DOHH2 (cell line): ENCODE measurements around the gene DCAF15.

ENCODE experiments used
- H3F3A ChIP-seq: fragments of 200-600 bp; sonication (generic), shearing (Covaris generic); 2 replicates; pipeline ENCODE4 v1.6.0; 2016; ENCODE audit warnings: antibody characterized with exemption, mild to moderate bottlenecking; ENCODE audit not compliant: control insufficient read depth, insufficient read depth
- H3K27ac ChIP-seq: fragments of 200-600 bp; sonication (generic); 2 replicates; pipeline ENCODE4 v1.5.1; 2014; ENCODE audit warnings: low read depth, mild to moderate bottlenecking, low read length, moderate library complexity
- H3K27me3 ChIP-seq: fragments of 200-600 bp; sonication (generic); 2 replicates; pipeline ENCODE4 v1.6.1; 2014; ENCODE audit warnings: mild to moderate bottlenecking, low read length, mixed read lengths; ENCODE audit not compliant: control insufficient read depth
- H3K36me3 ChIP-seq: fragments of 200-600 bp; sonication (generic); 2 replicates; pipeline ENCODE4 v1.6.1; 2014; ENCODE audit warnings: mild to moderate bottlenecking, low read length, moderate library complexity, mixed read lengths; ENCODE audit not compliant: control insufficient read depth
- H3K4me1 ChIP-seq: fragments of 200-600 bp; sonication (generic); 2 replicates; pipeline ENCODE4 v1.6.1; 2014; ENCODE audit warnings: mild to moderate bottlenecking, low read length, mixed read lengths; ENCODE audit not compliant: control insufficient read depth
- H3K4me2 ChIP-seq: fragments of 200-600 bp; sonication (generic); 2 replicates; pipeline ENCODE4 v1.6.0; 2014; ENCODE audit warnings: mild to moderate bottlenecking, low read length, moderate library complexity
- H3K4me3 ChIP-seq: fragments of 200-600 bp; sonication (generic); 2 replicates; pipeline ENCODE4 v1.5.1; 2014; ENCODE audit warnings: mild to moderate bottlenecking, low read length, mixed read lengths
- H3K79me2 ChIP-seq: fragments of 200-600 bp; sonication (generic); 2 replicates; pipeline ENCODE4 v1.6.1; 2014; ENCODE audit warnings: mild to moderate bottlenecking, low read length, mixed read lengths; ENCODE audit not compliant: control insufficient read depth
- H3K9me2 ChIP-seq: fragments of 200-600 bp; sonication (generic); replicated peaks from 2 replicates; pipeline ENCODE4 v1.6.1; 2014; ENCODE audit warnings: mild to moderate bottlenecking, low read length, mixed read lengths; ENCODE audit not compliant: control insufficient read depth
- H3K9me3 ChIP-seq: fragments of 200-600 bp; sonication (generic); 2 replicates; pipeline ENCODE4 v1.6.1; 2014; ENCODE audit warnings: antibody characterized with exemption, low read length, mixed read lengths; ENCODE audit not compliant: control insufficient read depth, insufficient read depth
- H4K20me1 ChIP-seq: fragments of 200-600 bp; sonication (generic); 2 replicates; pipeline ENCODE4 v1.6.0; 2014; ENCODE audit warnings: low read depth, mild to moderate bottlenecking, antibody characterized with exemption, low read length, moderate library complexity; ENCODE audit not compliant: control insufficient read depth, insufficient read depth
- EZH2phosphoT487 ChIP-seq: fragments of 200-600 bp; sonication (generic); IDR thresholded peaks from 2 replicates; pipeline ENCODE4 v1.6.1; 2017; ENCODE audit warnings: borderline replicate concordance, mild to moderate bottlenecking, antibody characterized with exemption, low read length, moderate library complexity, mixed read lengths
- TF ChIP-seq, protein P1 (sequence below): fragments of 200-600 bp; sonication (generic); IDR thresholded peaks from one replicate; pipeline ENCODE4 v1.5.1; 2014; ENCODE audit warnings: antibody characterized with exemption, mild to moderate bottlenecking, low read depth, low read length; ENCODE audit not compliant: poor library complexity, severe bottlenecking

The DCAF15 gene

GRCh38 chr19:13931391-13932148 is 20.7 kb upstream of the DCAF15 start:
- H3K4me1 ChIP-seq, result no peaks in the 10 kb centered on the region
- H3K36me3 ChIP-seq, result peaks cover 17% of the 10 kb centered on the region
- H3K4me3 ChIP-seq, result no peak overlapping the region
- H3K27ac ChIP-seq, result no peak overlapping the region
- H3K9me2 ChIP-seq, result no peaks in the 10 kb centered on the region
- H3K4me2 ChIP-seq, result no peak overlapping the region
- H3K79me2 ChIP-seq, result no peaks in the 10 kb centered on the region
- H3K27me3 ChIP-seq, result no peaks in the 10 kb centered on the region
- TF ChIP-seq, protein P1, sequence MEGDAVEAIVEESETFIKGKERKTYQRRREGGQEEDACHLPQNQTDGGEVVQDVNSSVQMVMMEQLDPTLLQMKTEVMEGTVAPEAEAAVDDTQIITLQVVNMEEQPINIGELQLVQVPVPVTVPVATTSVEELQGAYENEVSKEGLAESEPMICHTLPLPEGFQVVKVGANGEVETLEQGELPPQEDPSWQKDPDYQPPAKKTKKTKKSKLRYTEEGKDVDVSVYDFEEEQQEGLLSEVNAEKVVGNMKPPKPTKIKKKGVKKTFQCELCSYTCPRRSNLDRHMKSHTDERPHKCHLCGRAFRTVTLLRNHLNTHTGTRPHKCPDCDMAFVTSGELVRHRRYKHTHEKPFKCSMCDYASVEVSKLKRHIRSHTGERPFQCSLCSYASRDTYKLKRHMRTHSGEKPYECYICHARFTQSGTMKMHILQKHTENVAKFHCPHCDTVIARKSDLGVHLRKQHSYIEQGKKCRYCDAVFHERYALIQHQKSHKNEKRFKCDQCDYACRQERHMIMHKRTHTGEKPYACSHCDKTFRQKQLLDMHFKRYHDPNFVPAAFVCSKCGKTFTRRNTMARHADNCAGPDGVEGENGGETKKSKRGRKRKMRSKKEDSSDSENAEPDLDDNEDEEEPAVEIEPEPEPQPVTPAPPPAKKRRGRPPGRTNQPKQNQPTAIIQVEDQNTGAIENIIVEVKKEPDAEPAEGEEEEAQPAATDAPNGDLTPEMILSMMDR, result no peak
- TF ChIP-seq EZH2phosphoT487, result no peak
- no peaks in the 10 kb centered on the region for H3K9me3 ChIP-seq
- H4K20me1 ChIP-seq, result no peaks in the 10 kb centered on the region
- no peaks in the 10 kb centered on the region for H3F3A ChIP-seq

DNA sequence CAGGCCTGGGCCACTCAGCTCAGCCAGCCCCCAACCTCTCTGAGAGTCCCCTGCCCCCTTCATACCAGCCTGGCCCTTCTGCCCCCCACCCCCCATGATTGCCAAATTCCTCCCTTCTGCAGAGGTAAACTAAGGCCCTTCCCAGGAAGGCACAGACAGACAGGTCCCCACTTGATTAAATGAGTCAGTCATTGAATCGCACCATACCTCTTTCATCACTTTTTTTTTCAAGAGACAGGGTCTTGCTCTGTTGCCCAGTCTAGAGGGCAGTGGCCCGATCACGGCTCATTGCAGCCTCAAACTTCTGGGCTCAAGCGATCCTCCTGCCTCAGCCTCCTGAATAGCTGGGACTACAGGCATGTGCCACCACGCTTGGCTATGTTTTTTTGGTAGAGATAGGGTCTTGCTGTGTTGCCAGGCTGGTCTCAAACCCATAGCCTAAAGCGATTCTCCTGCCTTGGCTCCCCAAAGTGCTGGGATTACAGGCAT is 20.1 kb upstream of the DCAF15 start:
- TF ChIP-seq, protein P1, result no peak
- no peak for TF ChIP-seq EZH2phosphoT487
- H3K79me2 ChIP-seq, result no peaks in the 10 kb centered on the region
- H3K4me3 ChIP-seq, result no peak overlapping the region
- no peaks in the 10 kb centered on the region for H3K4me1 ChIP-seq
- H3K9me2 ChIP-seq, result no peaks in the 10 kb centered on the region
- H3K27me3 ChIP-seq, result no peaks in the 10 kb centered on the region
- H3F3A ChIP-seq, result no peaks in the 10 kb centered on the region
- no peak overlapping the region for H3K27ac ChIP-seq
- H4K20me1 ChIP-seq, result no peaks in the 10 kb centered on the region
- H3K36me3 ChIP-seq, result peaks cover 11% of the 10 kb centered on the region
- no peak overlapping the region for H3K4me2 ChIP-seq
- H3K9me3 ChIP-seq, result no peaks in the 10 kb centered on the region

DNA sequence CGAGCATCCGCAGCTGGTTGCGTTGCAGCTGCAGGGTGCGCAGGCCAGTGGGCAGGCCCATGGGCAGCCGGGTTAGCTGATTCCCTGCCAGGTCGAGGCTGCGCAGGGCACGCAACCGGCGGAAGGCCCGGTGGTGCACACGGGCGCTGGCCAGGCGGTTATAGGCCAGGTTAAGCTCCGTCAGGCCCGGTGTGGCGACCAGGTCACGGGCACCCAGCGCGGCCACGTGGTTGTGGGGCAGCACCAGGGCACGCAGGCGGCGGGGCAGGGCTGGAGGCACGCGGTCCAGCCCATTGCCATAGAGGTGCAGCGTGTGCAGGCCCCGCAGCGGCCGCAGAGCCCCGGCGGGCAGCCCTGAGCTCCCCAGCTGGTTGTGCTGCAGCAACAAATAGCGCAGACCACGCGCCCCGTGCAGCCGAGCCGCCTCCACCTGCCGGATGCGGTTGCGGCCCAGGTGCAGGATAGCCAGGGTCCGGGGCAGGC is 19.4 kb upstream of the DCAF15 start:
- Histone ChIP-seq H3K36me3 (peaks cover 7% of the 10 kb centered on the region; the same call in 1 of the 2 replicates), H3K4me1 (no peaks in the 10 kb centered on the region), H3K27me3 (no peaks in the 10 kb centered on the region), H3K9me2 (no peaks in the 10 kb centered on the region), H3K9me3 (no peaks in the 10 kb centered on the region), H3K4me3 (no peak overlapping the region), H3K4me2 (no peak overlapping the region), H3K79me2 (no peaks in the 10 kb centered on the region), H3K27ac (no peak overlapping the region), H3F3A (no peaks in the 10 kb centered on the region), H4K20me1 (no peaks in the 10 kb centered on the region)
- TF ChIP-seq, protein P1, result no peak
- no peak for TF ChIP-seq EZH2phosphoT487
